GM12801 (cell line): ENCODE data around the gene FMN1.

Source experiments
- TF ChIP-seq, protein P1 (sequence below): IDR thresholded peaks from one replicate; pipeline ENCODE4 v1.5.1; 2011; ENCODE audit warnings: control low read depth; ENCODE audit not compliant: insufficient read length; ENCODE audit errors: extremely low read depth

The FMN1 gene

DNA sequence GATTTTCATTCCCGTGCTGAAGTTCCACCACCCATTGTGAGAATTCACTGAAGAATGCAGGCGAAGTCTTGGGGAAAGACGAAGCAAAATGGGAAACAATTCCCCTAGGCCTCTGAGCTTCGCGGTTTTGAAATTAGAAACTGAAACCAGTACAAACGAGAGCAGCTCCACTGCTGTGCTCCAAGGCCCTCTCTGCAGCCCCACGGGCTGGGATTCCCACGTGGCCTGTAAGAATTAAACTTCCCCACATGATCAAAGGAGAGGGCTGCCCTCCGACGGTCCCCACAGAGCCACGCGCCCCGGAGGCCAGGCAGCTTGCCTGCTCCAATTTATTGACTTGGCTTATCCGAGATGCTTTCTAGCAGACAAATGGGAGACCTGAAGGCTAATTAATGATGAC, 332.8 kb downstream of the FMN1 start:
- TF ChIP-seq, protein P1, sequence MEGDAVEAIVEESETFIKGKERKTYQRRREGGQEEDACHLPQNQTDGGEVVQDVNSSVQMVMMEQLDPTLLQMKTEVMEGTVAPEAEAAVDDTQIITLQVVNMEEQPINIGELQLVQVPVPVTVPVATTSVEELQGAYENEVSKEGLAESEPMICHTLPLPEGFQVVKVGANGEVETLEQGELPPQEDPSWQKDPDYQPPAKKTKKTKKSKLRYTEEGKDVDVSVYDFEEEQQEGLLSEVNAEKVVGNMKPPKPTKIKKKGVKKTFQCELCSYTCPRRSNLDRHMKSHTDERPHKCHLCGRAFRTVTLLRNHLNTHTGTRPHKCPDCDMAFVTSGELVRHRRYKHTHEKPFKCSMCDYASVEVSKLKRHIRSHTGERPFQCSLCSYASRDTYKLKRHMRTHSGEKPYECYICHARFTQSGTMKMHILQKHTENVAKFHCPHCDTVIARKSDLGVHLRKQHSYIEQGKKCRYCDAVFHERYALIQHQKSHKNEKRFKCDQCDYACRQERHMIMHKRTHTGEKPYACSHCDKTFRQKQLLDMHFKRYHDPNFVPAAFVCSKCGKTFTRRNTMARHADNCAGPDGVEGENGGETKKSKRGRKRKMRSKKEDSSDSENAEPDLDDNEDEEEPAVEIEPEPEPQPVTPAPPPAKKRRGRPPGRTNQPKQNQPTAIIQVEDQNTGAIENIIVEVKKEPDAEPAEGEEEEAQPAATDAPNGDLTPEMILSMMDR = no peak

DNA sequence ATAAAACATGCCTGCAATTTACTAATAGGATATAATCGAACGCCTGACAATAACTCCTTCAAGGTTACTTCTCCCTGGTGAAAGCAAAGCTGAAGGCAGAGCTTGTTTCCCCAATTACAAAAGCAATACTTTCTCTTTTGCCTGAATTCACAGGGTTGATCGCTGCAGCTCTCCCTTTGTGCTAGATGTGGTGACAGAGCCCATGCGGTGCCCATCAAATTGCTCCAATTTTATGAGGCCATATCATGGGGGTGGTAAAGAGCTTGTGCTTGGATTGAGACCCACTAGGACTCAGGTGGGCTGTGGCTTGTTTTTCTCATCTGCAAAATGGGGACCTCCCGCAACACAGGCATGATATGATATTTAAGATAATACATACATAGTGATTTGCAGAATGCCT, 333.3 kb downstream of the FMN1 start:
- TF ChIP-seq, protein P1 = no peak

DNA sequence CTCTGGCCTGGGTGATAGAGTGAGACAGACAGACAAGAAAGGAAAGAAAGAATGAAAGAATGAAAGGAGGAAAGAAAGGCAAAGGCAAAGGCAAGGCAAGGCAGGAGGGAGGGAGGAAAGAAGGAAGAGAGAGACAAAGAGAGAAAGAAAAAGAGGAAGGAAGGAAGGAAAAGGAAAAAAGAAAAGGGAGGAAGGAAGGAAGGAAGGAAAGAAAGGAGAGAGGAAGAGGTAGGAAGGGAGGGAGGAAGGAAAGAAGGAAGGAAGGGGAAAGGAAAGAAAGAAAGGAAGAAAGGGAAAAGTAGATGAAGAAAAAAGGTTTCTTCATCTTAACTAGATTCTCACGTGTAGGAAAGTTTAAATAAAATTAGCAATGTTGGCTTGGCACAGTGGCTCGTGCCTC, 334.5 kb downstream of the FMN1 start:
- TF ChIP-seq, protein P1 = no peak

DNA sequence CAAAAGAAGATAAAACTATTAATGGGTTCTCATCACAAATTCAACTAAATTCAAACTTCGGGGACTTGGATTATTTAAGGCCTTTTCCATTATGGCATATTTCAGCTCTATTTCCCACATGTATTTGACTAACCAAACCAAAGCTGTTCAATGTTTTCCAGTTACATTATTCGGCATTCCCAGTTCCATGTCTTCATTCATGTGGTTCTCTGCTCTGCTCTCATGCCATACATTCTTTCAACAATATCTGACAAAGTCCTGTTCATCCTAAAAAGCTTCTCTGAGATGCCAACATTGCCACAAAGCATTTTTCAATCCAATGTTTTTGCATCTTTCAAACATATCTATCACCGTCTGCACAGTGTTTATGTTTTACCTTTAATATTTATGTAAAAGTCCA, 335.3 kb downstream of the FMN1 start:
- TF ChIP-seq, protein P1 = no peak

DNA sequence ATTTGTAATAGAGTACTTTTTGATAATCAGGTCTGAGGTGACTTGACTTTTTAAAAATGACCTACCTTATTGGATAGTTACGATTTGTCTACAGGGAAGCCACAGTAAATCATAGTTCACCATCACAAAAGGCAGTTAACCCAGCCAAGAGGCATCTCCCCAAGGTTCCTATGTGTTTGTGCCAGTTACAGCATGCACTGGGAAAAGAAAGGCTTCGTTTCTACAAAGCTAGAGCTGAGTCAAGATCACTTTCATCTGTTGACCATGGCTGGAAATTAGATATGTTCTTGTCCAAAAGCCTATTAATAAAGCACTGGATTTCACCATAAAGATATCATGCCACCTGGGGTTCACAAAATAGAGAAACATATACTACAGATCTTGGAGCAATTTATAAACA, 336.8 kb downstream of the FMN1 start:
- TF ChIP-seq, protein P1 = no peak

DNA sequence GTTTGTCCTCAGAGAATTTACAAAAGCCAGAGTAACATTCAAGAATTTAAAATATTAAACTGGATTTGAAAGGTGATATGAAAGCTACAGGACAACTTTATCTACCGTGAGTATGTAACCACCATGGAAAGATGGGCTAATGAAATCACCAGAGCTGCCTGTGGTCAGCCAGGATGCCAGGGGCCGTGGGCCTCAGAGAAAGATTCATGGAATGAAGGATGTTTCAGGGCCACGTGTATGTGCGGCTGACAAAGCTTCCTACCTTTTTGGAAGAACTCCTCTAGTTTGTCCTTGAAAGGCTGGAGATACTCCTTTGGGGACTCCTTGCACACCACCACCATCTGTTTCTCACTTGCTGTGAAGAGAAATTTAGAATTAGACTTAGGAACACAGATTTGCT, 337.8 kb downstream of the FMN1 start:
- TF ChIP-seq, protein P1 = no peak

DNA sequence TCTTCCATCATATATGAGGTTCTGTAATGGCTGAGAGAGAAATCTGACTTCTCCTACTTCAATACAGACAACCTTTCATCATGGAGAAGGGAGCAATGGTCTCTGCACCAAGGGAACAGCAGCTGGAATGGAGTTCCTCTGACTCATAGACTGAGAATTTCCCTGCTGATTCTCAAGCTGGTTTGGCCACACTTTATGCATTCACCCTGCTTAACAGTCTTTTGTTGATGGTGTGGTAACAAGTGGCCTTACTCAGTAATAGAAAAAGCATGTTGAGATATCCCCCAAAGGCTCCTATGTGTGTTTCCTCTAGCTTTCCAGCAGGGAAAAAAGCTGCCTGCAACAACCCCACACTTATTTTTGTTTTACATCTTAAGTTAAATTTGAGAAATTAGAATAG, 338.6 kb downstream of the FMN1 start:
- TF ChIP-seq, protein P1 = no peak

DNA sequence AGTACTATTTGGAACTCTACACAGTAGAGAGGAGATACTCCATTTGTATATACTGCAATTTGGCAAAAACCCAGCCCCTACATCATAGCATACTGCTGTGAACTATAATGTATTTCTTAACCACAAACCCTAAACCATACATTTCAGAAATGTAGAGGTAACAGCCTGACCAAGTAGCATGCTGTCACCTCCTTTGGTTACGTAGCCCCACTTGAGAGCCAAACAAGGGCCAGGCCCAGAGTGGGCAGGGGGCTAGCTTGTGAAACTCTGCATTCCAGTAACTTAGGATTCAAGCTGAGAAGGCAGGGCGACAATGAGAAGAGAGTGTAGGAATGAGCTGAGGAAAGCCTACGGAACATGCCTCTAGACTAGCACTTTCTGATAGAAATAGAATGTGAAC, 340.9 kb downstream of the FMN1 start:
- TF ChIP-seq, protein P1 = no peak
